Measurements from ENCODE around the gene PLCG1.

DNA sequence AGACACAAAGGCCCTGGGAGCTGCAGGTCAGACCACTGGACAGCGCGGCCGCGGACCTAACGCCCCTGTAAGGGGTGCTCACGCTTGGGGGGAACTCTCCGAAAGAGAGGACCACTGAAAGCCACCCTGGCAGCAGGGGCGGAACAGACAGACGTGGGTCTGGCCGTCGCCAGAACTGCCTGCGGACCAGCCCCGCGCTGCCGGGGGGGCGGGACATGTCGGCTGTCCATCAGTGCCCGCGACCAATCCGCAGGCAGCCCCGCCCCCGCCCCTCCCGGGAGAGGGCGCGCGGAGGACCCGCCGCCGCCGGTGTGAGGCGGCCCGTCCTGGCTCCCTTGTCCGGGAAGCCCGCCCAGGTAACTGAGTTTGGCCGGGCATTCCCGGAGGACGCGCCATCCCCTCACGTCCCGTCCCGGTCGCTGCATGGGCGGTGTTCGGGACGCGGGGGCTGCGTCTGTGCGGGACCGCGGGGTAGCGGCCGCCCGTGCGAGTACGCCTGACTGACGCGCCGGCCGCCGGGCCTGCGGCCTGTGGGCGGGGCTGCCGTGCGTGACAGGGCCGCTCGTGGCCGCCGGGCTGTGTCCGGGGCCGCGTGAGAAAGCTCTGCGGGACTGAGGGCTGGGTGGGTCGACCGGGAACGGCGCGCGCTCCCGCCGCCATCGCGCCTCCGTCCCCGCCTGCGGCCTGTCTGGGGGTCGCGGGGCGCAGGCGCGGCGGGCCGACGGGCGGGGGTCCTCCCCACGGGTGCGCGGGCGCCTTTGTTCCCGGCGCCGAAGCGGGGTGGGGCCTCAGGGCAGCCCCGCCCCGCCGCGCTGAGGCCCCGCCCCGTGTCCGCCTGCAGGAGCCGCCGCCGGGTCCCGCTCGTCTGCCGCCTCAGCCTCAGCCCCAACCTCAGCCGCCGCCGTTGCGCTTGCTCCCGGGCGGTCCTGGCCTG, at the start of gene PLCG1:
- peak; percentile 76 for TF ChIP-seq POLR2A (IDR thresholded peaks at IDR 0.05)
- TF ChIP-seq, protein P1, sequence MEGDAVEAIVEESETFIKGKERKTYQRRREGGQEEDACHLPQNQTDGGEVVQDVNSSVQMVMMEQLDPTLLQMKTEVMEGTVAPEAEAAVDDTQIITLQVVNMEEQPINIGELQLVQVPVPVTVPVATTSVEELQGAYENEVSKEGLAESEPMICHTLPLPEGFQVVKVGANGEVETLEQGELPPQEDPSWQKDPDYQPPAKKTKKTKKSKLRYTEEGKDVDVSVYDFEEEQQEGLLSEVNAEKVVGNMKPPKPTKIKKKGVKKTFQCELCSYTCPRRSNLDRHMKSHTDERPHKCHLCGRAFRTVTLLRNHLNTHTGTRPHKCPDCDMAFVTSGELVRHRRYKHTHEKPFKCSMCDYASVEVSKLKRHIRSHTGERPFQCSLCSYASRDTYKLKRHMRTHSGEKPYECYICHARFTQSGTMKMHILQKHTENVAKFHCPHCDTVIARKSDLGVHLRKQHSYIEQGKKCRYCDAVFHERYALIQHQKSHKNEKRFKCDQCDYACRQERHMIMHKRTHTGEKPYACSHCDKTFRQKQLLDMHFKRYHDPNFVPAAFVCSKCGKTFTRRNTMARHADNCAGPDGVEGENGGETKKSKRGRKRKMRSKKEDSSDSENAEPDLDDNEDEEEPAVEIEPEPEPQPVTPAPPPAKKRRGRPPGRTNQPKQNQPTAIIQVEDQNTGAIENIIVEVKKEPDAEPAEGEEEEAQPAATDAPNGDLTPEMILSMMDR (IDR thresholded peaks at IDR 0.05) = no peak

Measured in transverse colon (tissue), 3 donors.